K562 (cell line): Measurements from ENCODE around the gene L3HYPDH. TPM values are rescaled to one million over a fixed set of nuclear protein-coding genes. Genes with fewer than 3 reads are reported as not detected.

Experiments used
- polyA plus RNA-seq, 8 experiments: library from polyadenylated mRNA; depleted of rRNA in 4 of 8; stranded (reverse) in 5 of 8; unstranded in 3 of 8; fragments of >200 nt; fragmentation: Nextera tagmentation in 2 of 8; fragmentation: Illumina TruSeq in 1 of 8; extraction: Ambion mirVana in 2 of 8; extraction: Trizol in 1 of 8; gene quantifications; 2 replicates each; pipeline versions ENCODE4 v1.2.1 to v1.2.3, GENCODE V29; 2011 to 2014; ENCODE audit warnings: inconsistent platforms in 1 of 8, missing spikeins in 1 of 8
- total RNA-seq, 7 experiments: library from RNA; depleted of rRNA in 6 of 7; stranded (reverse); fragments of >200 nt in 6 of 7; fragmentation: Illumina TruSeq in 2 of 7; extraction: Trizol in 2 of 7; gene quantifications; 2 replicates each; pipeline versions ENCODE4 v1.2.1 to v1.2.3, GENCODE V29; 2011 to 2021; ENCODE audit warnings: low replicate concordance in 1 of 7

The L3HYPDH gene
- total and polyA plus RNA-seq, 9 of the 15 experiments (the other 6 are each of a cell fraction or from before 2014, with no cell fraction given), result 12.8 to 36.5 (median 19.3) TPM

Other genes with a start within 250 kb of the L3HYPDH start
- 0.53 and 0.54 TPM in 2 replicates for gene GPR135, start 19.0 kb downstream of the L3HYPDH start, total RNA-seq (2014; rRNA removed)
- gene GPR135, start 19.0 kb downstream of the L3HYPDH start, total RNA-seq (2014; rRNA removed; fragmentation: Illumina TruSeq; extraction: Trizol), result 1.0 and 1.1 TPM in 2 replicates
- 1.2 and 1.3 TPM in 2 replicates for gene GPR135, start 19.0 kb downstream of the L3HYPDH start, total RNA-seq (2015; rRNA removed; fragmentation: Illumina TruSeq; extraction: Trizol)
- gene GPR135, start 19.0 kb downstream of the L3HYPDH start, total RNA-seq (2021), result 0.98 and 1.2 TPM in 2 replicates
- gene GPR135, start 19.0 kb downstream of the L3HYPDH start, polyA plus RNA-seq (2011; rRNA removed), result 1.0 and 1.2 TPM in 2 replicates
- gene GPR135, start 19.0 kb downstream of the L3HYPDH start, polyA plus RNA-seq (2014; fragmentation: Illumina TruSeq; extraction: Trizol), result 0.60 and 0.82 TPM in 2 replicates
- under 1 TPM; 0.06 to 0.10 TPM for gene GPR135, start 19.0 kb downstream of the L3HYPDH start, polyA plus RNA-seq (2014; fragmentation: Nextera tagmentation; extraction: Ambion mirVana)
- gene GPR135, start 19.0 kb downstream of the L3HYPDH start, polyA plus RNA-seq (2014; rRNA removed), result 1.6 and 1.7 TPM in 2 replicates
- 19.7 and 24.9 TPM in 2 replicates for gene JKAMP, start 109 bp upstream of the L3HYPDH start, total RNA-seq (2014; rRNA removed)
- 33.8 and 37.8 TPM in 2 replicates for gene JKAMP, start 109 bp upstream of the L3HYPDH start, total RNA-seq (2014; rRNA removed; fragmentation: Illumina TruSeq; extraction: Trizol)
- 26.9 and 30.3 TPM in 2 replicates for gene JKAMP, start 109 bp upstream of the L3HYPDH start, total RNA-seq (2015; rRNA removed; fragmentation: Illumina TruSeq; extraction: Trizol)
- 19.3 and 21.2 TPM in 2 replicates for gene JKAMP, start 109 bp upstream of the L3HYPDH start, total RNA-seq (2021)
- 78.9 and 90.2 TPM in 2 replicates for gene JKAMP, start 109 bp upstream of the L3HYPDH start, polyA plus RNA-seq (2011; rRNA removed)
- 34.1 and 42.6 TPM in 2 replicates for gene JKAMP, start 109 bp upstream of the L3HYPDH start, polyA plus RNA-seq (2014; fragmentation: Illumina TruSeq; extraction: Trizol)
- gene JKAMP, start 109 bp upstream of the L3HYPDH start, polyA plus RNA-seq (2014; fragmentation: Nextera tagmentation; extraction: Ambion mirVana), result 100 to 1,000 TPM; 114 to 119 TPM
- 26.2 and 38.5 TPM in 2 replicates for gene JKAMP, start 109 bp upstream of the L3HYPDH start, polyA plus RNA-seq (2014; rRNA removed)
- not detected in 2 replicates for gene CCDC175, start 92.4 kb upstream of the L3HYPDH start, total RNA-seq (2014; rRNA removed)
- gene CCDC175, start 92.4 kb upstream of the L3HYPDH start, total RNA-seq (2014; rRNA removed; fragmentation: Illumina TruSeq; extraction: Trizol), result not detected in 2 replicates
- gene CCDC175, start 92.4 kb upstream of the L3HYPDH start, total RNA-seq (2015; rRNA removed; fragmentation: Illumina TruSeq; extraction: Trizol), result not detected in 2 replicates
- gene CCDC175, start 92.4 kb upstream of the L3HYPDH start, total RNA-seq (2021), result not detected in 2 replicates
- not detected in 2 replicates for gene CCDC175, start 92.4 kb upstream of the L3HYPDH start, polyA plus RNA-seq (2011; rRNA removed)
- gene CCDC175, start 92.4 kb upstream of the L3HYPDH start, polyA plus RNA-seq (2014; fragmentation: Illumina TruSeq; extraction: Trizol), result not detected in 2 replicates
- not detected for gene CCDC175, start 92.4 kb upstream of the L3HYPDH start, polyA plus RNA-seq (2014; fragmentation: Nextera tagmentation; extraction: Ambion mirVana)
- gene CCDC175, start 92.4 kb upstream of the L3HYPDH start, polyA plus RNA-seq (2014; rRNA removed), result not detected in 2 replicates